Measurements from ENCODE around the gene CLASP1.

CLASP1 gene

GRCh38 chr2:121349721-121350401 is 299.4 kb downstream of the CLASP1 start:
- Histone ChIP-seq H3K9ac (ENCODE audit: low read length) (no peak overlapping the region), H3K9me2 (ENCODE audit: low read depth, low read length) (no peaks in the 10 kb centered on the region), H3K27ac (ENCODE audit: low read depth, low read length, poor library complexity, severe bottlenecking) (no peak overlapping the region), H3K79me2 (ENCODE audit: insufficient read depth, low read length) (no peaks in the 10 kb centered on the region), H3K27me3 (ENCODE audit: insufficient read depth, low read length) (no peaks in the 10 kb centered on the region), H4K20me1 (ENCODE audit: insufficient read depth, low read length) (no peaks in the 10 kb centered on the region), H2AFZ (ENCODE audit: low read length) (no peak overlapping the region), H3K4me1 (ENCODE audit: insufficient read depth, low read length, severe bottlenecking) (no peaks in the 10 kb centered on the region), H3K4me3 (ENCODE audit: low read depth, low read length, poor library complexity, severe bottlenecking) (no peak overlapping the region), H3K9me3 (ENCODE audit: low read length) (no peaks in the 10 kb centered on the region), H3K4me2 (ENCODE audit: low read length) (no peak overlapping the region), H3K36me3 (ENCODE audit: insufficient read depth, low read length) (peaks cover 82% of the 10 kb centered on the region), H3F3A (ENCODE audit: insufficient read depth, low read length) (no peaks in the 10 kb centered on the region)
- TF ChIP-seq EZH2 (IDR thresholded peaks at IDR 0.05; ENCODE audit: borderline replicate concordance, low read length), result no peak
- TF ChIP-seq CTCF (IDR thresholded peaks at IDR 0.05; ENCODE audit: low read length), result no peak

DNA sequence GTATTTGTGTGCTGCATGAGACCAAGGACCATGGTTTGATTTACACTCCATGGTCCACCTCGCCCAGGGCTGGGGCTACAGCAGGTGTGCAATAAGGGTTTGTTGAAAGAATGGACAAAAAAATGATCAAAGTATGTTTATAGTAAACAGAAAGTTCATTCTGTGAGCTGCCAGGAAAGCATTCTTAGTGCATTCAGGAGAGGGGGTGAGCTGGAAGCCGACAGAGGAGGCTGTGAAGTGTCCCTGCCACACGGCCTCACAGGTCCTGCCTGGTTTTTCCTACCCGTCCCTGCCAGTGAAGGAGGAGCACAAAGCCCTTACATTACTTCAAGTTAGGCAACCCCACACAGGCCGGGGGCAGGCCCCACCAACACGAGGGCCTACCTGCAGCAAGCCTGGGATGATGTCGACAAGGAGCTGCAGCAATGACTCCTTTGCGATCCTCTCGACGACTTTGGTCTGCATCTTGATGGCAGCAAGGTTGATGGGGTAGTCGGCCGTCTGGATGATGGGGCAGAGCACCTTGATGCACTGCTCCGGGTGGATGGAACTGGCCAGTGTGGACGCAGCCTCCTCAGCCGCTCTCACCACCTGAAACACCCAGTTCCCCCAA is 301.0 kb downstream of the CLASP1 start:
- Histone ChIP-seq H2AFZ (ENCODE audit: low read length) (no peak overlapping the region), H3K9ac (ENCODE audit: low read length) (no peak overlapping the region), H3K9me2 (ENCODE audit: low read depth, low read length) (no peaks in the 10 kb centered on the region), H3K79me2 (ENCODE audit: insufficient read depth, low read length) (no peaks in the 10 kb centered on the region), H3K4me3 (ENCODE audit: low read depth, low read length, poor library complexity, severe bottlenecking) (no peak overlapping the region), H3F3A (ENCODE audit: insufficient read depth, low read length) (no peaks in the 10 kb centered on the region), H3K27me3 (ENCODE audit: insufficient read depth, low read length) (no peaks in the 10 kb centered on the region), H4K20me1 (ENCODE audit: insufficient read depth, low read length) (no peaks in the 10 kb centered on the region), H3K27ac (ENCODE audit: low read depth, low read length, poor library complexity, severe bottlenecking) (no peak overlapping the region), H3K4me1 (ENCODE audit: insufficient read depth, low read length, severe bottlenecking) (no peaks in the 10 kb centered on the region), H3K36me3 (ENCODE audit: insufficient read depth, low read length) (peaks cover 75% of the 10 kb centered on the region), H3K4me2 (ENCODE audit: low read length) (no peak overlapping the region), H3K9me3 (ENCODE audit: low read length) (no peaks in the 10 kb centered on the region)
- no peak for TF ChIP-seq EZH2 (IDR thresholded peaks at IDR 0.05; ENCODE audit: borderline replicate concordance, low read length)
- no peak for TF ChIP-seq CTCF (IDR thresholded peaks at IDR 0.05; ENCODE audit: low read length)

GRCh38 chr2:121346859-121347258 is 302.4 kb downstream of the CLASP1 start:
- no peak overlapping the region for H3K9ac ChIP-seq (ENCODE audit: low read length)
- no peaks in the 10 kb centered on the region for H3F3A ChIP-seq (ENCODE audit: insufficient read depth, low read length)
- no peak overlapping the region for H3K4me2 ChIP-seq (ENCODE audit: low read length)
- no peaks in the 10 kb centered on the region for H3K9me3 ChIP-seq (ENCODE audit: low read length)
- peaks cover 76% of the 10 kb centered on the region for H3K36me3 ChIP-seq (ENCODE audit: insufficient read depth, low read length)
- H2AFZ ChIP-seq (ENCODE audit: low read length), result no peak overlapping the region
- no peak overlapping the region for H3K27ac ChIP-seq (ENCODE audit: low read depth, low read length, poor library complexity, severe bottlenecking)
- H3K79me2 ChIP-seq (ENCODE audit: insufficient read depth, low read length), result no peaks in the 10 kb centered on the region
- no peaks in the 10 kb centered on the region for H3K4me1 ChIP-seq (ENCODE audit: insufficient read depth, low read length, severe bottlenecking)
- no peaks in the 10 kb centered on the region for H4K20me1 ChIP-seq (ENCODE audit: insufficient read depth, low read length)
- TF ChIP-seq CTCF (IDR thresholded peaks at IDR 0.05; ENCODE audit: low read length) (no peak), EZH2 (IDR thresholded peaks at IDR 0.05; ENCODE audit: borderline replicate concordance, low read length) (no peak)
- H3K4me3 ChIP-seq (ENCODE audit: low read depth, low read length, poor library complexity, severe bottlenecking), result no peak overlapping the region
- no peaks in the 10 kb centered on the region for H3K27me3 ChIP-seq (ENCODE audit: insufficient read depth, low read length)
- no peaks in the 10 kb centered on the region for H3K9me2 ChIP-seq (ENCODE audit: low read depth, low read length)

All from OCI-LY1 (cell line).